Hepatocyte (in vitro differentiated cells): ENCODE measurements around the gene ARHGAP45.

Source experiments
- CTCF ChIP-seq: fragments of 200-600 bp; sonication (generic); IDR thresholded peaks from 2 replicates; pipeline ENCODE4 v1.5.1; 2016; ENCODE audit warnings: antibody characterized with exemption, mild to moderate bottlenecking; ENCODE audit not compliant: poor library complexity
- EZH2phosphoT487 ChIP-seq: fragments of 200-600 bp; sonication (generic); IDR thresholded peaks from one replicate; pipeline ENCODE4 v1.6.1; 2018; ENCODE audit warnings: antibody characterized with exemption, mild to moderate bottlenecking, low read depth, moderate library complexity; ENCODE audit not compliant: unreplicated experiment, severe bottlenecking

- no peak for TF ChIP-seq CTCF
- no peak for TF ChIP-seq EZH2phosphoT487
These were observed 40.0 kb upstream of the ARHGAP45 start for GRCh38 chr19:1026783-1027649.
